Right atrium auricular region (tissue), 2 donors: Measurements from ENCODE around the gene SEMA4D. TPM values are rescaled to one million over a fixed set of nuclear protein-coding genes. Genes with fewer than 3 reads are reported as not detected.
"Not testable (repeated sequence)": the region's sequence is repeated elsewhere in the genome, so short reads cannot be mapped to it uniquely, and the experiment has no call there.

Experiments used
- DNase-seq: peaks from one replicate; pipeline ENCODE4 v3.0.0-alpha.2; 2019; ENCODE audit warnings: low spot score
- H3K27ac ChIP-seq, 2 donors: fragments of 200-600 bp; sonication (generic); 1 replicate in 1 of 2; 2 replicates in 1 of 2; pipeline ENCODE4 v1.5.1; 2016 to 2019
- H3K27me3 ChIP-seq, 2 donors: fragments of 200-600 bp; sonication (generic); one replicate each; pipeline versions ENCODE4 v1.5.1 to v1.6.0; 2017 to 2019
- H3K36me3 ChIP-seq: fragments of 200-600 bp; sonication (generic); one replicate; pipeline ENCODE4 v1.5.1; 2016
- H3K4me1 ChIP-seq, 2 donors: fragments of 200-600 bp; sonication (generic); one replicate each; pipeline versions ENCODE4 v1.5.1 to v1.6.0; 2017 to 2019
- H3K4me3 ChIP-seq, 2 donors: fragments of 200-600 bp; sonication (generic); 1 replicate in 1 of 2; 2 replicates in 1 of 2; pipeline ENCODE4 v1.5.1; 2017 to 2019; ENCODE audit warnings: mild to moderate bottlenecking in 1 of 2, moderate library complexity in 1 of 2
- H3K9me3 ChIP-seq, 2 donors: fragments of 200-600 bp; sonication (generic); one replicate each; pipeline ENCODE4 v1.5.1; 2019
- CTCF ChIP-seq, 2 donors: fragments of 200-600 bp; sonication (generic); IDR thresholded peaks; one replicate each; pipeline ENCODE4 v1.5.1; 2019; ENCODE audit warnings: antibody characterized with exemption in 2 of 2
- total RNA-seq, 2 donors: library from RNA; depleted of rRNA; stranded (reverse); fragments of >200 nt; gene quantifications; one replicate each; pipeline ENCODE4 v1.1.0, GENCODE V29; 2016

SEMA4D gene
- total RNA-seq, 2 donors from 2014 or later: 14.6 to 22.1 TPM

GRCh38 chr9:89474939-89475338, 23.0 kb downstream of the SEMA4D start:
- no peak for TF ChIP-seq CTCF (IDR thresholded peaks at IDR 0.05)
- no peak for DNase-seq
- H3K27me3 ChIP-seq: no peaks in the 10 kb centered on the region
- peaks cover 0 to 22% of the 10 kb centered on the region in 2 donors for H3K4me1 ChIP-seq
- H3K36me3 ChIP-seq: no peaks in the 10 kb centered on the region
- no peaks in the 10 kb centered on the region for H3K9me3 ChIP-seq
- H3K4me3 ChIP-seq: no peak overlapping the region
- no peak overlapping the region for H3K27ac ChIP-seq

GRCh38 chr9:89473762-89474469, 24.0 kb downstream of the SEMA4D start:
- DNase-seq: no peak
- no peak overlapping the region for H3K27ac ChIP-seq
- no peaks in the 10 kb centered on the region for H3K36me3 ChIP-seq
- H3K4me3 ChIP-seq: no peak overlapping the region
- no peaks in the 10 kb centered on the region for H3K9me3 ChIP-seq
- H3K4me1 ChIP-seq: peaks cover 0 to 22% of the 10 kb centered on the region in 2 donors
- H3K27me3 ChIP-seq: no peaks in the 10 kb centered on the region
- no peak for TF ChIP-seq CTCF (IDR thresholded peaks at IDR 0.05)

- H3K4me3 ChIP-seq, H3K9me3 ChIP-seq, DNase-seq, H3K36me3 ChIP-seq, H3K27me3 ChIP-seq, H3K4me1 ChIP-seq, H3K27ac ChIP-seq: not testable (repeated sequence)
Measured at GRCh38 chr9:89471796-89472320, 26.1 kb downstream of the SEMA4D start.

- no peak for DNase-seq
- no peak overlapping the region for H3K4me3 ChIP-seq
- no peaks in the 10 kb centered on the region for H3K36me3 ChIP-seq
- peaks cover 0 to 4% of the 10 kb centered on the region in 2 donors for H3K4me1 ChIP-seq
- no peak for TF ChIP-seq CTCF (IDR thresholded peaks at IDR 0.05)
- no peaks in the 10 kb centered on the region for H3K9me3 ChIP-seq
- no peaks in the 10 kb centered on the region for H3K27me3 ChIP-seq
- H3K27ac ChIP-seq: no peak overlapping the region
Measured at GRCh38 chr9:89471390-89471789, 26.5 kb downstream of the SEMA4D start.

GRCh38 chr9:89470224-89470839, 27.6 kb downstream of the SEMA4D start:
- Histone ChIP-seq H3K9me3 (no peaks in the 10 kb centered on the region), H3K4me1 (no peaks in the 10 kb centered on the region), H3K4me3 (no peak overlapping the region), H3K36me3 (no peaks in the 10 kb centered on the region), H3K27ac (no peak overlapping the region), H3K27me3 (no peaks in the 10 kb centered on the region)
- DNase-seq: no peak
- TF ChIP-seq CTCF (IDR thresholded peaks at IDR 0.05): no peak

GRCh38 chr9:89469003-89469402, 28.9 kb downstream of the SEMA4D start:
- Histone ChIP-seq H3K4me3 (no peak overlapping the region), H3K9me3 (no peaks in the 10 kb centered on the region), H3K4me1 (no peaks in the 10 kb centered on the region), H3K36me3 (no peaks in the 10 kb centered on the region), H3K27ac (no peak overlapping the region), H3K27me3 (no peaks in the 10 kb centered on the region)
- no peak for DNase-seq
- TF ChIP-seq CTCF (IDR thresholded peaks at IDR 0.05): no peak
